Measurements from ENCODE around the gene INSM2.

INSM2 gene

GRCh38 chr14:35549551-35549950 lies 15.6 kb downstream of the INSM2 start:
- no peak for DNase-seq (ENCODE audit: low read depth in 2 of 2)

DNA sequence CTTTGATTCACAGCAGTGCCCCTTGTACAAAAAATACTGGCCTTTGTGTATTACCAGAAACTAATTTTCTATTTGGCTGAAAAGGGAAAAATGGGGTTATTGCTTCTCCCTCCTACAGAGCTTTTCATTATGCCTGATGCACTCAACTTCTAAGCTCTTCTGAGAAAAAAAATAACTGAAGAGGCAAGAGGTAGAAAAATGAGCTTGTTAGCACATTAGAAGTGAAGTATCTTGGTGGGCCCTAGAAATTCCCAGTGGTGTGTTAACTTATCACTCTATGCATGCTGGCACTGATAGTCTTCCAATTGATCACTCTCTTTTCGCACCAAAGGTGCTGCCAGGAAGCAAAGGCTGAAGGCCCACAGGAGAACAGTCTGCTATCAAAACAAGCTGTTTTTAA lies 17.1 kb downstream of the INSM2 start:
- no peak for DNase-seq (ENCODE audit: low read depth in 2 of 2)

DNA sequence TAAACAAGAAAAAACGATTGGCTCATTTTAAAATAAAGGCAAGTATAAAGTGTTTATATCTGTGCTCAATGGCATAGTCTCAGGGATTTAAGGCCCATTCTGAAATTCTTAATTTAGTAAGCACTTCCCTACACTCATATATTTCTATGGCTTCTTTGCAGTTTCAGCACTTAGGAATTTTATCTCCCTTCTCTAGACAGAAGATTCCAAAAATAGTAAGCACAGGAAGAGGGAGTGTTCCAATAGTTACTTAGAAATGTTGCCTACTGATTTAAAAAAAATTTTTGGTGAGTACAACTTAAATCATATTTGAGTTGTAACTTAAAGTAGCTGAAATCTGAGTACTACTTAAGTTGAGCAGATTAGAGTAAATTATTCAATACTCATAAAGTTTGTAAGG lies 19.8 kb downstream of the INSM2 start:
- DNase-seq (ENCODE audit: low read depth in 2 of 2), result no peak

DNA sequence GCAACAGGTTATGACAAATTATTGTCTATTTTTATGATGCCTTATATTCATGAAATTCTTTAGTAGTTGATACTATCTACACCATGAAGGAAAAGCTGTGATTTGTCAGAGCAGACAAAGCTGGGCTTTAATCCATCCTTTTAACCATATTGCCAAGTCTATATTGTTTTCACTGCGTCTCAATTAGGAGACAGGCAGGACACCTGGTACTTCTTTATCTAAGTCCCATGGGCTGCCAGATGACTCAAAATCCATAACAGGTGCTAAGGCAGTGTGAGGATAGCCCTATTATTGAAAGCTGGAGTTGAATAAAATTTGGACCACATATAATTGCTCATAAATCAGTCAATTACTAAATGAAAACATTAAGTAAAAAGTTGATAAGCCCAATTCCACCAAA lies 22.6 kb downstream of the INSM2 start:
- DNase-seq (ENCODE audit: low read depth in 2 of 2), result no peak

GRCh38 chr14:35557221-35557747 lies 23.3 kb downstream of the INSM2 start:
- no peak for DNase-seq (ENCODE audit: low read depth in 2 of 2)

- DNase-seq (ENCODE audit: low read depth in 2 of 2), result no peak
These were observed 24.7 kb downstream of the INSM2 start for GRCh38 chr14:35558680-35559079.

GRCh38 chr14:35565871-35566464 lies 32.0 kb downstream of the INSM2 start:
- DNase-seq (ENCODE audit: low read depth in 2 of 2), result no peak

DNA sequence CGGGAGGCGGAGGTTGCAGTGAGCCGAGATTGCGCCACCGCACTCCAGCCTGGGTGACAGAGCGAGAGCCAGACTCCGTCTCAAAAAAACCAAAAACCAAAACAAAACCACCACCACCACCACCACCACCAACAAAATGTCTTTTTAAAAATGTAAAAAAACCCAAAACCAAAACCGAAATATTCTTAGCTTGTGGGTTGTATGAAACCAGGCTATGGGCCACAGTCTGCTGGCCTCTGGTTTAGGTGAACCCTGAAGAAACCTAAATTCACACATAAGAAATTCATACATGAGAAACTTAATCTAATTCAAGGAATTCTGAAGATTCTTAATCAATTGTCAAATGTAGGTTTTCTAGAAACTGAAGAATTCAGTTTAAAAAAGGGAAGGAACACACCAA lies 37.6 kb downstream of the INSM2 start:
- no peak for DNase-seq (ENCODE audit: low read depth in 2 of 2)

DNA sequence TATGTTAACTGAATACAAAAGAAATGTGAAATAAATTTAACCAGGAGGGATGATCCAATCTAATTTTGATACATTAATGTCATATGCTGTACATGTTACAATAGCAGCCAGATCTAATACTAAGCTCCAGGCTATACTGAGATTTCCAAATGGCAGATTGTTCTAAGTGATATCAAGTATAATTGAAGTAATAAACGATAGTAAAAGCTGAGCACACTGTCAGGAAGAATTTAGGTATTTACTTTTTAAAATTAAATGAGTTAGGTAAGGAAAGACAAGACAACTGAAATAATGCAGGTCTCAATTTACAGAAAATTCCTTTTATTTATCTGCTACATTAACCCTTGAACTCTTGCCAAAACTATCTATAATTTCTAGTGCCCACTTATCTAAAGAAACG lies 39.9 kb downstream of the INSM2 start:
- no peak for DNase-seq (ENCODE audit: low read depth in 2 of 2)

GRCh38 chr14:35576260-35576659 lies 42.3 kb downstream of the INSM2 start:
- DNase-seq (ENCODE audit: low read depth in 2 of 2), result no peak

DNA sequence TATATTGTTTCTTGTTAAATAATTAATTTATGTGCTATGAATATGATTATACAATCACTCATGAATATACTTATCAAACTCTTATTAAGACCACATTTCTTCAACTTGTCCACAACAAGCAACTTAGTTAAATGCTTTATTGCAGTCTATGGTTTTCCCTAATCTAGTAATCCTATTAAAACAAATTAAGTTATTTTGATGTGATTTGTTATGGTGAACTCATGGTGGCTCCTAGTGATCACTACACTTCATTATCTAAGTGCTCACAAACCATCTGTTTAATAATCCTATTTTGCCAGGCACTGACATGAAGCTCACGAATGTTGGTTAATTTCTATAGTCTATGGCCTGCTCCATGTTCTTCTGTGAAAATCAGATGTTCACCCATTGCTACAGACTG lies 42.9 kb downstream of the INSM2 start:
- DNase-seq (ENCODE audit: low read depth in 2 of 2), result no peak

GRCh38 chr14:35578135-35578534 lies 44.2 kb downstream of the INSM2 start:
- no peak for DNase-seq (ENCODE audit: low read depth in 2 of 2)

- DNase-seq (ENCODE audit: low read depth in 2 of 2), result no peak
These were observed 44.7 kb downstream of the INSM2 start for GRCh38 chr14:35578639-35579038.

Measured in stimulated activated CD4-positive, alpha-beta T cell treated with anti-CD3 and anti-CD28 coated beads, Interleukin-15, amount 100 ng/mL, for 48 hours (primary cell).